HG03460 (cell line): ENCODE data around the gene UROC1.

Source experiments
- ATAC-seq: cut with Tn5 transposase; IDR thresholded peaks from one replicate; pipeline ENCODE4 v1.9.1; 2021; ENCODE audit not compliant: unreplicated experiment

Gene UROC1

DNA sequence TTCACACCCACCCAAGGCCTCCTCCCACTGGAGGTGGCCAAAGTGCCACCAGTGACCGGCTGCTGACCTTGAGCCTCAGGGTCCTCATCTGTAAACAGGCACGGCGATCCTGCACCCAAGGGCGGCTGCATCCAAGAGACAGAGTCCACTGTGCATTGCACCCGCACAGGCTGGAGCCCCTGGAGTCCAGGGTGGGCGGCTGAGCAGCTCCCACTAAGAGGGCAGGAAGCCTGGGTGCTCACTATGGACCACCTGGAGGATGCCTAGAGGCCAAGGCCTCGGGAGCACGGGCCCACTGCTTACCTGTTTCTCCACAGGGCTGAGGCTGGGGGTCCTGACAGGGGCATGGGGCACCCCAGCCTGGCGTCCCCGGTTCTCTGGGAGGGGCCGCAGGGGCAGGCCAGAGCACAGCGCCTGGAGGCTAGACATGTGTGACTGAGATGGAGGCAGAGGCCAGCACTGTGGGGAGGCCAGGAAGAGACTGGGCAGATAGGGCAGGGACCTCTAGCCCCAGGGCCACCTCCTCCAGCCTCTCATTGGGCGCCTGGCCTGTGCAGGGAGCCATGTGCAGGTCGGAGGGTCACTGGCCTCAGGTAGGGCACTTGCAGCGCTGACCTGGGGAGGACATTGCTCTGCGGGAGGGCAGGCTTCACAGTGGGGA, at the start of gene UROC1:
TSS of gene UROC1 (minus strand) at position 483 of the 661 bp plus-strand sequence. CDS start at position 429, 54 bp downstream.
- ATAC-seq: no peak

DNA sequence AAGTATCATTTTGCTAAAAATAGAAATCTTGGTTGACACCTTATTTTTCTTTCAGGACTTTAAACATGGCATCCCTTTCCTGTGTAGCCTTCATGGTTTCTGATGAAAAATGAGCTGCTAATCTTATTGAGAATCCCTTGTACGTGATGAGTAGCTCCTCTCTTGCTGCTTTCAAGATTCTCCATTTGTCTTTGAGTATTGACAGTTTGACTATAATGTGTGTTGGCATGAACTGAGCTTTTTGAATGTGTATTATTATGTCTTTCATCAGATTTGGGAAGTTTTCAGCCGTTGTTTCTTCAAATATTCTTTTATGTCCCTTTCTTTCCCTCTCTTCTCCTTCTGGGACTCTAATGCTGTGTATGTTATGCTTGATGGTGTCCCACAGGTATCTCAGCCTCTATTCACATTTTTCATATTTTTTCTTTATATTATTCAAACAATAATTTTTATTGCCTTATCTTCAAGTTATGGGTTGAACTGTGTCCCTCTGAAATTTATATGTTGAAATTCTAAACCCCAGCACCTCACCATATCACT, 45.2 kb upstream of the UROC1 start:
- no peak for ATAC-seq

GRCh38 chr3:126558336-126559071, 40.9 kb upstream of the UROC1 start, which contains the start of gene C3orf22:
TSS of gene C3orf22 (minus strand) at chr3:126558932. CDS start at chr3:126553390, 5,542 bp downstream.
- ATAC-seq: no peak

DNA sequence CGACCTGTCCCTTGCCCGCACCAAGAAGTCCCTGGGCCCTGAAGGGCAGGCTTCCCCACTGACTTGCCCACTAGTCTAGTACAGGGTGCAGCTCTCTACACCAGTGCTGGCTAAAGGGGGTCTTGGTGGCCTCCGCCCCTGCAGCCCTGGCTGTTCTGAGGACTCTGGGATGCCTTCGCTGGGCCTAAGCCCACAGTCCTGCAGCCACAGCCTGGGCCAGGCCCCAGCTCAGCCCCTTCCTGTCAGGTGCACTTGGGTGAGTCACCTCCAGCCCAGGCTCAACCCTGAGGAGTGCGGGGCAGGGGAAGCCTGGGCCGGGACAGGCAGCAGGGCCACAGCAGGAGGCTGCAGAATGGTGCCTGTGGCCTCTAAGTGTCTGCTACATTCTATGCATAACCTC, 40.2 kb upstream of the UROC1 start:
- no peak for ATAC-seq

GRCh38 chr3:126557415-126557745, 39.8 kb upstream of the UROC1 start:
- ATAC-seq: no peak

DNA sequence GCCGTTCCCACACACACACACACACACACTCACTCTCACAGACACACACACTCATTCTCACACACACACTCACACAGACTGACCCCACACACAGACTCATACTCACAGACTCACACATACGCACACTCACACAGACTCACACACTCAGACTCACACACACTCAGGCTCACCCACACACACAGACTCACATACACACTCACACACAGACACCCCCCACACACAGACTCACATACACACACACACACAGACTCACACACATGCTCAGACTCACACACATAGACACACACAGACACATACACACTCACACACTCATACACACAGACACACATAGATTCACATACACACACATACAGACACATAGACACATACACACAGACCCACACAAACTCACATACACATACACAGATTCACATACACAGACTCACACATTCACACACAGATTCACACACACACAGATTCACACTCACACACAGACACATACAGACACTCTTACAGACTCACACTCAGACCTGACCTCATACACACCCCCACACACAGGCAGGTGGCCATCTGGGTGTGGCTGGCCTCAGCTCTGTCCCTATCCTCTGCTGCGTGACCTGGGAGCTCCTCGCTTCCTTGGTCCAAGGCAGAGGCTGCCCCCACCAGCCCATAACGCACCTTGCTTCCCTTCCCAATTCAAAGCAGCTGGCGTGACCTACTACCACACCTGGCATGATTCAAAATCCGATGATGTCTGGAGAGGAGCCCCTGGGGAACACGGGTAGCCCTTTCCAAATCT, 39.3 kb upstream of the UROC1 start:
- ATAC-seq: no peak

GRCh38 chr3:126555795-126556636, 38.4 kb upstream of the UROC1 start:
- no peak for ATAC-seq

GRCh38 chr3:126554560-126555525, 37.3 kb upstream of the UROC1 start:
- no peak for ATAC-seq

DNA sequence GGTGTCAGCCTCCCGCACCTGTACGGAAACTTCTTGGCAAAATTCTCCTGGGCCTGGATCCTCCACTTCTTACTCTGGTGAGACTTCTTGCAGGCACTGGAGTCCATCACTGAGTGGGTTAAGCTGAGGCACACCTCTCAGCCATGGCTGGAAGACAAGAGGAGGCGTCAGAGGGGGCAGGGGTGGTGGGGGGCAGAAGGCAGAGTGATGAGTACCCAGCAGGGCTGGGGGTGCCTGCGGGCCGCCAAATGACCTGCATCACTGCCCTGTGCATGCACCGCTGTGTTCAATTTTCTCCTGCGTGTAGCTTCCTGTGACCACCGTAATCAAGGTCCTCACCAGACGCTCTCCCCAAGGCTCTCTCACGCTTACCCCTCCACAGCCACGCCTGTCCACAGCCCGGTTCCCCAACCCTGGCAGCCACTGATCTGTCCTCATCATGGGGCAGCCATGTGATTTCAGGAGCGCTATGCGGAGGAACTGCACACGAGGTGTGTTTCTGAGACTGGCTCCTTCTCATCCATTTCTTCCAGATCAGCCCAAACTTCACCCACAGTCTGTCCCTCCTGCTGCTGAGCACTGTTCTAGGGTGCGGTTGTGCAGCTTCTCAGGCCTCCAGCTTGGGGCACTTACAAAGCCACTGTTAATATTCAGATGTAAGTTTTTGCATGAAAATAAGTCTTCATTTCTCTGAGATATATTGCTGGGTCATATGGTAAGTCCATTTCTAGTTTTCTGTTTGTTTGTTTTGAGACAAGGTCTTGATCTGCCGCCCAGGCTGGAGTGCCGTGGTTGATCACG, 35.9 kb upstream of the UROC1 start:
- ATAC-seq: no peak

DNA sequence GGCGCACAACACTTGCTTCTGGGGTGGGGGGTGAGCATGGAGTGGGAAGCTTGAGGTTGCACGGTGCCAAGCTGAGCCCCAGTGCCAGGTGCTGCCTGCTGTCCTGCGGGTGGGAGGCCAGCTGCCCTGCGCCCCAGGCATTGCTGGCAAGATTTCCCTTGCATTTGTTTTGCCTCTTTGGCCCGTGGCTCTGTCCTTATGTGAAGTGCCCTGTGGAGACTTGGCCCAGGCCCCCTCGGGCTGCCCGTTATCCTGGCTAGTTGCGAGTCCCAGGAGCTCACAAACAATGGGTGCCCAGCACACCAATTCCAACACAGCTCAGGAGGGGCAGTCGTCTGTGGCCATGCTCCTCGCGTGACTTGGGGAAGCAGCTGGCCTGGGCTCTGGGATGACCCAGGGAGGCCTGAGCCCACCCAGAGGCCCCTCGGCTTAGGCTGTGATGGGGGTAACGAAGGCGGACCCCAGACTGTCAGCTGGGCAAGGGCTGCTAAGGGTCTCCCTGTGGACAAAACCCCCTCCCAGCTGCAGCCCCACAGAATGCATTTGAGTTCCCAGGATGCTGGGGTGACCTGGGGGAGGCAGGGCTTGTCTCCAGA, 35.2 kb upstream of the UROC1 start:
- no peak for ATAC-seq

GRCh38 chr3:126551839-126552687, 34.5 kb upstream of the UROC1 start:
- no peak for ATAC-seq

DNA sequence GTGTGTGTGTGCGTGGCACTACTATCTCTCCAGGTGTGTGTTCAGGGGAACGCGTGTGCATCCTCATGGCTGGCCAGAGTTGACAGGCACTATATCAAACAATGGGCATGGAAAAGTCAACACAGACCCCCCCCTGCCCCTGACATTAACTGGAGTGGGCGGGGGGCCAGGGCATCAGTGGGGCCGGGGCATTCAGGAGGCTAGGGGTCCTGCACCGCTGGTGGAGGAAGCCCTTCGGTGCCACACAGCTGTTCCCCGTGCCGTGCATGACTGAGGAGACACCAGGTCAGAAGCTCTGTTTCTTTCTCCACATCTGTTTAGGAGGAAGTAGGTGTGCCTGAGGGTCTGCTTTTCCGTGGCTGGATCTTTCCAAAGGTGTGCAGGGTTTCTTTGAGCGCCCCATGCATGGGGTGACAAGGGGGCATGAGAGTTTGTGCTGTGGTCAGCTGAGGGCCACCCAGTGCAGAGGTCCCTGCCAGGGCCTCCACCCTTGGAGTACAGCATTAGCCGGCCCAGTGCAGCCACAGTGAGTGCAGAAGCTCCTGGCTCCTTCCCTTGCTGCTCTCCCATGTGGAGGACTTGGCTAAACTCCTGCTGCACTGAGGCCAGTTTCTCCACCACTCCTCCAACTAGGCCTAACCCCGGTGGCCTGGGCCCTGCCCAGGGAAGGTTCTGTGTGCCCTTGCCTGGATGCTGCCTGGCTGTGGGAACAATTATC, 33.7 kb upstream of the UROC1 start:
- no peak for ATAC-seq

GRCh38 chr3:126550488-126551051, 33.0 kb upstream of the UROC1 start:
- no peak for ATAC-seq

DNA sequence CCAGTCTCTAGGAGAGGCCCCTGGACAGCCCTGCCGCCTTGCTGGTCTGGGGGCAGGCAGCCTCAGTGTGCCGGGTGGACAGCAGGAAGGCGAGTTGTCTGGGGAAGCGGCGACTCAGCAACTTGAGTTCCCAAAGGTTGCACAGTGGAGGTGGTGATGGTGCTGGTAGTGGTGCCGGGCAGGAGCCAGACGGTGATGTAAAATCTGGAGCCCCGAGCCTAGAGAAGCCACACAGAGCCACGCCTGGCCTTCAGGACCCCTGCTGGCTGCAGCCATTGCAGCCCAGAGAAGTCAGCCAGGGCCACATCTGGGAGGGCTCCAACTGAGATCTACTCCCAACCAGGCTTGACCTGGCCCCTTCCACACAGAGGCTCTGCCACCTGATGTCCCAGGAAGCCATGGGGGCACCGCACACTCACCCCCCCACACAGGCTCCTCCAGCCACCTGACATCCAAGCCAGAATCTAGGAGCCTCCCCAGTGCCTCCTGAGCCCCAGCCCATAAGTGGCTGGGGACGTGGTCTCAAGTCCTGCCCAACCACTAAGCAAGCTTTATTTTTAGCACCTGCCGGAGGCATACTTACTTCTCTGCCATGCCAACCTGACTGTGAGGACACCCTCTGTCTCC, 32.4 kb upstream of the UROC1 start:
- no peak for ATAC-seq

DNA sequence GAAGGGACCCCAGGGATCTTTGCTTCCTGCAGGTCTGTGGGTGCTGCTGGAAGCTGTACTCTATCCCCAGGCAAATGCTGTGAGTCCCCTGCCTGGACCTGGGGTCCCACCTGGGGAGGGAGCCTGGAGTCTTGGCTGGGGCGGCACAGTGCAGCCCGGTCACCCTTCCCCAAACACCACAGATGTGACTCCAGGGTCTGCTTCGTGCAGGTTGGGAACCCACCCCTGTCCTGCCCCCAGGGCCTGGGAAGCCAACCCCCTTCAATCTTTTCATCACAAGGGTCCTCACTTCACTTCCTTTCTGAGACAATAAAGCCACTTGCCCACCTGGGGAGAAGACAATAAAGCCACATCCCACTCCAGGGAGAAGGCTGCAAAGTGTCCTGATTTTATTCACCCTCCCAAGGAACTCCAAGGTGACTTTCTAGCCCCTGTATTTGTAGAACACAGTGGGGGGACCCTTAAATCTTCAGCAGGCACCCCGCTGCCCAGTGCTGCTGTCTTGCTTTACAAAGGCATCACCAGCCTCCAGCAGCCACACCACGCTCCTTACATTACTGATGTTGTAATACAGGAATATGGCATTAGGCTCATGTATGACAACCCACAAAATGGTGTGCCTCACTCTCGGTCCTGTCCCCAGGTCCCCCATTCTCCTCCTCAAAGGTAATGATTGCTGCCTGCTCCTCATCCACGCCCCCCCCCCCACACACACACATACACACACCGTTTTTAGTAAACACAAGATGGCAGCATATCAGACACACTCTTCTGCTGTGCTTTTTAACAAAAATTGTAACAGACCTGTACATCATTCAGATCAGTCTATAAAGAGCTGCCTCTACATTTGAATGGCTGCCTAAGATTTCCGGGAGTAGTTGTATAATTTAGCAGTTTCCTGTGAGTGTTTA, 31.2 kb upstream of the UROC1 start:
- no peak for ATAC-seq
